ENCODE data around the gene GGTA1. TPM values are rescaled to one million over a fixed set of nuclear protein-coding genes. Genes with fewer than 3 reads are reported as not detected.
"Not testable (repeated sequence)": the region's sequence is repeated elsewhere in the genome, so short reads cannot be mapped to it uniquely, and the experiment has no call there.

GGTA1 gene
- total and polyA plus RNA-seq, 2 donors (not counting 1 experiment from before 2014, with no cell fraction given): not detected

GRCh38 chr9:121459513-121459912, 40.1 kb downstream of the GGTA1 start:
- H3K79me2 ChIP-seq (ENCODE audit: control insufficient read depth, insufficient read depth, low read length): no peaks in the 10 kb centered on the region
- H3K9ac ChIP-seq (ENCODE audit: insufficient read depth, low read length): no peak overlapping the region
- H4K20me1 ChIP-seq (ENCODE audit: control insufficient read depth, extremely low read depth, insufficient read depth, low read length): no peaks in the 10 kb centered on the region
- no peak overlapping the region for H3K4me2 ChIP-seq (ENCODE audit: extremely low read depth, insufficient read depth, low read length)
- no peaks in the 10 kb centered on the region for H3K4me1 ChIP-seq (ENCODE audit: control insufficient read depth, extremely low read depth, insufficient read depth, low read length)
- no peak overlapping the region for H2AFZ ChIP-seq (ENCODE audit: low read length)
- H3K27me3 ChIP-seq (ENCODE audit: control insufficient read depth, insufficient read depth, low read length): peaks cover 7% of the 10 kb centered on the region
- no peaks in the 10 kb centered on the region for H3K36me3 ChIP-seq (ENCODE audit: control insufficient read depth, insufficient read depth, low read length)
- no peak overlapping the region for H3K4me3 ChIP-seq (replicated peaks in 1 of 4; ENCODE audit: control extremely low read depth in 1 of 4, insufficient read depth in 1 of 4, low read depth in 3 of 4, low read length in 4 of 4)
- H3K27ac ChIP-seq (ENCODE audit: insufficient read depth, low read length): no peak overlapping the region
- no peak for TF ChIP-seq CTCF (conservative IDR thresholded peaks at IDR 0.05 in 1 of 2, IDR thresholded peaks at IDR 0.05 in 1 of 2; ENCODE audit: low read depth in 1 of 2, low read length in 2 of 2)
- TF ChIP-seq EZH2 (IDR thresholded peaks at IDR 0.05; ENCODE audit: low read length, missing control alignments): no peak
- DNase-seq (ENCODE audit: low read depth in 2 of 2): no peak
- H3K9me3 ChIP-seq (ENCODE audit: control insufficient read depth, insufficient read depth, low read depth, low read length): no peaks in the 10 kb centered on the region

GRCh38 chr9:121458449-121458848, 41.2 kb downstream of the GGTA1 start:
- not testable (repeated sequence) for H2AFZ ChIP-seq (ENCODE audit: low read length); H3K9ac ChIP-seq (ENCODE audit: insufficient read depth, low read length); H3K79me2 ChIP-seq (ENCODE audit: control insufficient read depth, insufficient read depth, low read length); DNase-seq (ENCODE audit: low read depth in 2 of 2); H3K4me2 ChIP-seq (ENCODE audit: extremely low read depth, insufficient read depth, low read length); H3K9me3 ChIP-seq (ENCODE audit: control insufficient read depth, insufficient read depth, low read depth, low read length); H3K36me3 ChIP-seq (ENCODE audit: control insufficient read depth, insufficient read depth, low read length); H3K4me1 ChIP-seq (ENCODE audit: control insufficient read depth, extremely low read depth, insufficient read depth, low read length); H4K20me1 ChIP-seq (ENCODE audit: control insufficient read depth, extremely low read depth, insufficient read depth, low read length); H3K4me3 ChIP-seq (replicated peaks in 1 of 4; ENCODE audit: control extremely low read depth in 1 of 4, insufficient read depth in 1 of 4, low read depth in 3 of 4, low read length in 4 of 4); H3K27ac ChIP-seq (ENCODE audit: insufficient read depth, low read length)
- peaks cover 11% of the 10 kb centered on the region for H3K27me3 ChIP-seq (ENCODE audit: control insufficient read depth, insufficient read depth, low read length)

GRCh38 chr9:121455527-121456239, 44.0 kb downstream of the GGTA1 start:
- H3K4me3 ChIP-seq (replicated peaks in 1 of 4; ENCODE audit: control extremely low read depth in 1 of 4, insufficient read depth in 1 of 4, low read depth in 3 of 4, low read length in 4 of 4): no peak overlapping the region
- peak in 1 of 2 donors; percentile 19 for DNase-seq (ENCODE audit: low read depth in 2 of 2)
- H3K4me1 ChIP-seq (ENCODE audit: control insufficient read depth, extremely low read depth, insufficient read depth, low read length): no peaks in the 10 kb centered on the region
- no peak overlapping the region for H2AFZ ChIP-seq (ENCODE audit: low read length)
- no peaks in the 10 kb centered on the region for H3K79me2 ChIP-seq (ENCODE audit: control insufficient read depth, insufficient read depth, low read length)
- TF ChIP-seq EZH2 (IDR thresholded peaks at IDR 0.05; ENCODE audit: low read length, missing control alignments): no peak
- TF ChIP-seq CTCF (conservative IDR thresholded peaks at IDR 0.05 in 1 of 2, IDR thresholded peaks at IDR 0.05 in 1 of 2; ENCODE audit: low read depth in 1 of 2, low read length in 2 of 2): no peak
- no peaks in the 10 kb centered on the region for H4K20me1 ChIP-seq (ENCODE audit: control insufficient read depth, extremely low read depth, insufficient read depth, low read length)
- peaks cover 16% of the 10 kb centered on the region for H3K27me3 ChIP-seq (ENCODE audit: control insufficient read depth, insufficient read depth, low read length)
- no peak overlapping the region for H3K4me2 ChIP-seq (ENCODE audit: extremely low read depth, insufficient read depth, low read length)
- H3K36me3 ChIP-seq (ENCODE audit: control insufficient read depth, insufficient read depth, low read length): no peaks in the 10 kb centered on the region
- no peak overlapping the region for H3K9ac ChIP-seq (ENCODE audit: insufficient read depth, low read length)
- no peaks in the 10 kb centered on the region for H3K9me3 ChIP-seq (ENCODE audit: control insufficient read depth, insufficient read depth, low read depth, low read length)
- no peak overlapping the region for H3K27ac ChIP-seq (ENCODE audit: insufficient read depth, low read length)

All from fibroblast of lung (primary cell).